ENCODE measurements around the gene RMI1. TPM values are rescaled to one million over a fixed set of nuclear protein-coding genes. Genes with fewer than 3 reads are reported as not detected.

RMI1 gene
- total and polyA plus RNA-seq, 2 donors from 2014 or later, result 2.9 to 6.2 TPM

DNA sequence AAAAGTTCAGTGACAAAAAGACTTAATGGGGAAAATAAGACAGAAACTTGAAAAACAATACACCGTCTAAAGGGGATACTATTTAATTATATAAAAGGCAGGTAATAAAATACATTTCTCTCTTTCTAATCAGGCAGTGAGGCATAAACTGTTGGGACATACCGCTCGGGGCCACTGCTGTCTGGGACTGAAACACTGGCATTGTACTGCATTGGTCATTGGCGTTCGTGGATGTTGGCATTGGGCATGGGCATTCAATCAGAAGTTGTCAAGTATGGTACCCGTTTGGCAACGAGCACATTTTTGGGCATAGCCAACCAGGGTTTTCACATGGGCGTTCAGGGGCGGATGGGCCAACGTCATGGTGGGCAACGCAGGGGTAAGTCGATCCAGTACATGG, 5.3 kb upstream of the RMI1 start:
- H3K36me3 ChIP-seq (ENCODE audit: control insufficient read depth in 2 of 3, insufficient read depth in 3 of 3, low read length in 3 of 3), result peaks cover 42 to 78% (median 51%) of the 10 kb centered on the region in 3 donors
- H3K4me3 ChIP-seq (ENCODE audit: low read length in 3 of 3), result no peak overlapping the region
- no peaks in the 10 kb centered on the region for H3K9me3 ChIP-seq (ENCODE audit: control insufficient read depth in 2 of 3, insufficient read depth in 1 of 3, low read length in 3 of 3)
- no peak overlapping the region for H3K27ac ChIP-seq (ENCODE audit: low read depth in 2 of 2, low read length in 2 of 2)
- DNase-seq, result no peak
- H3K27me3 ChIP-seq (ENCODE audit: control insufficient read depth, insufficient read depth, low read length), result no peaks in the 10 kb centered on the region
- TF ChIP-seq, protein P1, sequence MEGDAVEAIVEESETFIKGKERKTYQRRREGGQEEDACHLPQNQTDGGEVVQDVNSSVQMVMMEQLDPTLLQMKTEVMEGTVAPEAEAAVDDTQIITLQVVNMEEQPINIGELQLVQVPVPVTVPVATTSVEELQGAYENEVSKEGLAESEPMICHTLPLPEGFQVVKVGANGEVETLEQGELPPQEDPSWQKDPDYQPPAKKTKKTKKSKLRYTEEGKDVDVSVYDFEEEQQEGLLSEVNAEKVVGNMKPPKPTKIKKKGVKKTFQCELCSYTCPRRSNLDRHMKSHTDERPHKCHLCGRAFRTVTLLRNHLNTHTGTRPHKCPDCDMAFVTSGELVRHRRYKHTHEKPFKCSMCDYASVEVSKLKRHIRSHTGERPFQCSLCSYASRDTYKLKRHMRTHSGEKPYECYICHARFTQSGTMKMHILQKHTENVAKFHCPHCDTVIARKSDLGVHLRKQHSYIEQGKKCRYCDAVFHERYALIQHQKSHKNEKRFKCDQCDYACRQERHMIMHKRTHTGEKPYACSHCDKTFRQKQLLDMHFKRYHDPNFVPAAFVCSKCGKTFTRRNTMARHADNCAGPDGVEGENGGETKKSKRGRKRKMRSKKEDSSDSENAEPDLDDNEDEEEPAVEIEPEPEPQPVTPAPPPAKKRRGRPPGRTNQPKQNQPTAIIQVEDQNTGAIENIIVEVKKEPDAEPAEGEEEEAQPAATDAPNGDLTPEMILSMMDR (IDR thresholded peaks at IDR 0.05; ENCODE audit: borderline replicate concordance, extremely low read depth, insufficient read depth), result no peak
- no peak overlapping the region for H3K9ac ChIP-seq (ENCODE audit: low read length in 3 of 3)
- no peak for FAIRE-seq
- H3K4me1 ChIP-seq (ENCODE audit: control insufficient read depth in 2 of 3, insufficient read depth in 2 of 3, low read depth in 1 of 3, low read length in 3 of 3), result peaks cover 5 to 17% (median 10%) of the 10 kb centered on the region in 3 donors
- intact Hi-C loops (cut with DNase I), result no loop called here

DNA sequence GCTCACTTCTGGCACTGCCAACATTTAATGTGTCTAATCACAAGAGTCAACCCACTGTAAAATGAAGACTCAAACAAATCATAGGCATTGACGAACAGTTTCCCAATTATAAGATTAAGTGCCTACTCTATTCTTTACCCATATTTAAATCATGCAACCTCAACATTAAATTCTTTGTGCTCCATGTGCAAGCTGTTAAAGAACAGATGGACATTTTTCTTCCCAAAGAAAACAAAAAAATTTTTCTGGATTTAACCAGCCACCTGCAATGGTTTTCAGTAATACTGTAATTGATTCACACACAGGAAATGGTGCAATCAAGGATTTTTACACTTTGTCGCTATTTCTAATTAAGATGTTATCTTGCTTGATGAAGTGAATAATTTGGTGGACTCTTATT, 4.2 kb upstream of the RMI1 start:
- FAIRE-seq, result no peak

DNA sequence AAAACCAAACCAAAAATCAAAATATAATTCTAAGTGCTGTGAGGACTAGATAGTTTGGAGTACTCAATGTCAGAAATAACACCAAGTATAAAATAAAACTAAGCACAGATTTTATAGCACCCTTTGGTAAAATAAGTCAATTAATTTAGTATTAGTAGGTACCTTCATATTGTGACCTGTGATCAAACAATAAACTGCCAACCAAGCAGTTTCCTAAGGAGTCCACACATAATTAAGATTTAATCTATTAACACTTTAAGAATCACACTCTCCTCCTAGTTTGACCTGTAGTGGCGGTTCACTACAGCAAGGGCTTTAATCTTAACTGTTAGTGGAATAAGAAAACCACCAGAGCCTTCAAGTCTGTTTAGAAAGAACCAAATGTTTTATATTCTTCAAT, 3.4 kb upstream of the RMI1 start:
- peaks cover 34 to 59% (median 35%) of the 10 kb centered on the region in 3 donors for H3K36me3 ChIP-seq (ENCODE audit: control insufficient read depth in 2 of 3, insufficient read depth in 3 of 3, low read length in 3 of 3)
- peak overlapping the region in 2 of 3 donors; percentile 95 to 100 for H3K4me3 ChIP-seq (ENCODE audit: low read length in 3 of 3)
- DNase-seq (no peak), FAIRE-seq (no peak)
- H3K4me1 ChIP-seq (ENCODE audit: control insufficient read depth in 2 of 3, insufficient read depth in 2 of 3, low read depth in 1 of 3, low read length in 3 of 3), result peaks cover 5 to 17% (median 10%) of the 10 kb centered on the region in 3 donors
- H3K27me3 ChIP-seq (ENCODE audit: control insufficient read depth, insufficient read depth, low read length), result no peaks in the 10 kb centered on the region
- H3K9me3 ChIP-seq (ENCODE audit: control insufficient read depth in 2 of 3, insufficient read depth in 1 of 3, low read length in 3 of 3), result no peaks in the 10 kb centered on the region
- intact Hi-C loops (cut with DNase I), result no loop called here
- H3K27ac ChIP-seq (ENCODE audit: low read depth in 2 of 2, low read length in 2 of 2), result no peak overlapping the region
- H3K9ac ChIP-seq (ENCODE audit: low read length in 3 of 3), result peak overlapping the region in 2 of 3 donors; percentile 30 to 100
- TF ChIP-seq, protein P1 (IDR thresholded peaks at IDR 0.05; ENCODE audit: borderline replicate concordance, extremely low read depth, insufficient read depth), result no peak

More for the DNA sequence above, 4.2 kb upstream of the RMI1 start:
- Histone ChIP-seq H3K36me3 (ENCODE audit: control insufficient read depth in 2 of 3, insufficient read depth in 3 of 3, low read length in 3 of 3) (peaks cover 40 to 67% (median 41%) of the 10 kb centered on the region in 3 donors), H3K27ac (ENCODE audit: low read depth in 2 of 2, low read length in 2 of 2) (no peak overlapping the region), H3K4me1 (ENCODE audit: control insufficient read depth in 2 of 3, insufficient read depth in 2 of 3, low read depth in 1 of 3, low read length in 3 of 3) (peaks cover 5 to 17% (median 10%) of the 10 kb centered on the region in 3 donors), H3K4me3 (ENCODE audit: low read length in 3 of 3) (no peak overlapping the region), H3K27me3 (ENCODE audit: control insufficient read depth, insufficient read depth, low read length) (no peaks in the 10 kb centered on the region), H3K9ac (ENCODE audit: low read length in 3 of 3) (peak overlapping the region in 1 of 3 donors; percentile 20), H3K9me3 (ENCODE audit: control insufficient read depth in 2 of 3, insufficient read depth in 1 of 3, low read length in 3 of 3) (no peaks in the 10 kb centered on the region)
- intact Hi-C loops (cut with DNase I), result no loop called here
- TF ChIP-seq, protein P1 (IDR thresholded peaks at IDR 0.05; ENCODE audit: borderline replicate concordance, extremely low read depth, insufficient read depth), result no peak
- DNase-seq, result no peak

Data from kidney (tissue), 14 donors.